ENCODE data around the gene FSHR. TPM values are rescaled to one million over a fixed set of nuclear protein-coding genes. Genes with fewer than 3 reads are reported as not detected.

The FSHR gene
- total and polyA plus RNA-seq, 2 experiments from 2014 or later: not detected

GRCh38 chr2:49000695-49001094 lies 153.6 kb downstream of the FSHR start:
- Mint-ChIP-seq H3K36me3 (ENCODE audit: low read depth) (no peaks in the 10 kb centered on the region), H3K9me3 (no peaks in the 10 kb centered on the region), H3K27me3 (ENCODE audit: insufficient read depth, low read depth, poor library complexity) (no peaks in the 10 kb centered on the region), H3K4me3 (no peak overlapping the region), H3K27ac (no peak overlapping the region), H3K4me1 (no peaks in the 10 kb centered on the region; the same call in 2 of the 3 replicates)
- 0 out of 2 replicates have a peak, but pooled peaks cover 2% of the 10 kb centered on the region for H3K9me2 ChIP-seq (ENCODE audit: insufficient read depth)
- H4K20me1 ChIP-seq (replicated peaks; ENCODE audit: insufficient read depth): no peaks in the 10 kb centered on the region
- no peaks in the 10 kb centered on the region for H3F3A ChIP-seq (replicated peaks; ENCODE audit: low read depth)
- H3K79me2 ChIP-seq (replicated peaks; ENCODE audit: insufficient read depth): no peaks in the 10 kb centered on the region
- H3K4me2 ChIP-seq: no peak overlapping the region
- H3K36me3 ChIP-seq (ENCODE audit: insufficient read depth): no peaks in the 10 kb centered on the region
- no peak for DNase-seq (ENCODE audit: low spot score)
- H3K4me1 ChIP-seq (ENCODE audit: insufficient read depth): no peaks in the 10 kb centered on the region
- no peak for TF ChIP-seq JUNB (IDR thresholded peaks at IDR 0.05; ENCODE audit: unreplicated experiment)
- TF ChIP-seq ZNF331 (CRISPR knock-in tag; IDR thresholded peaks at IDR 0.05; ENCODE audit: low read depth): no peak
- no peak for TF ChIP-seq REST (IDR thresholded peaks at IDR 0.05; ENCODE audit: unreplicated experiment)
- TF ChIP-seq ETS1 (IDR thresholded peaks at IDR 0.05): no peak
- no peaks in the 10 kb centered on the region for H3K27me3 ChIP-seq (ENCODE audit: insufficient read depth)
- H3K4me3 ChIP-seq: no peak overlapping the region
- H3K27ac ChIP-seq (ENCODE audit: low read depth): no peak overlapping the region
- peak overlapping the region; percentile 43; the same call in 1 of the 2 replicates for H2AFZ ChIP-seq
- ATAC-seq: no peak

GRCh38 chr2:48998449-48998848 lies 155.9 kb downstream of the FSHR start:
- Histone ChIP-seq H3K36me3 (ENCODE audit: insufficient read depth) (no peaks in the 10 kb centered on the region), H4K20me1 (replicated peaks; ENCODE audit: insufficient read depth) (no peaks in the 10 kb centered on the region), H3F3A (replicated peaks; ENCODE audit: low read depth) (no peaks in the 10 kb centered on the region), H3K9me2 (ENCODE audit: insufficient read depth) (0 out of 2 replicates have a peak, but pooled peaks cover 7% of the 10 kb centered on the region), H2AFZ (no peak overlapping the region), H3K27me3 (ENCODE audit: insufficient read depth) (no peaks in the 10 kb centered on the region), H3K4me1 (ENCODE audit: insufficient read depth) (no peaks in the 10 kb centered on the region), H3K79me2 (replicated peaks; ENCODE audit: insufficient read depth) (no peaks in the 10 kb centered on the region), H3K4me2 (no peak overlapping the region), H3K27ac (ENCODE audit: low read depth) (no peak overlapping the region), H3K4me3 (no peak overlapping the region)
- Mint-ChIP-seq H3K4me1 (no peaks in the 10 kb centered on the region; the same call in 2 of the 3 replicates), H3K9me3 (no peaks in the 10 kb centered on the region), H3K27me3 (ENCODE audit: insufficient read depth, low read depth, poor library complexity) (no peaks in the 10 kb centered on the region), H3K36me3 (ENCODE audit: low read depth) (no peaks in the 10 kb centered on the region), H3K27ac (no peak overlapping the region), H3K4me3 (no peak overlapping the region)
- no peak for DNase-seq (ENCODE audit: low spot score)
- no peak for ATAC-seq
- TF ChIP-seq ETS1 (IDR thresholded peaks at IDR 0.05) (no peak), CREB1 (CRISPR knock-in tag; IDR thresholded peaks at IDR 0.05; ENCODE audit: low read depth) (no peak), REST (IDR thresholded peaks at IDR 0.05; ENCODE audit: unreplicated experiment) (no peak), CTCF (conservative IDR thresholded peaks at IDR 0.05; ENCODE audit: low read depth in 2 of 2) (no peak), JUNB (IDR thresholded peaks at IDR 0.05; ENCODE audit: unreplicated experiment) (no peak), EZH2phosphoT487 (IDR thresholded peaks at IDR 0.05; ENCODE audit: unreplicated experiment) (no peak), STAT1 (IDR thresholded peaks at IDR 0.05; ENCODE audit: unreplicated experiment) (no peak)
